HCT116 (cell line): ENCODE results near the gene TEKT5. TPM values are rescaled to one million over a fixed set of nuclear protein-coding genes. Genes with fewer than 3 reads are reported as not detected.

Experiments used
- ATAC-seq: fragments of 200-7000 bp; cut with Tn5 transposase; 2 replicates; pipeline ENCODE4 v1.9.1; 2020; ENCODE audit warnings: mild to moderate bottlenecking, moderate library complexity
- BruUV-seq: library from RNA; stranded (reverse); fragments of 400-500 nt; replicated peaks from 2 replicates; lab custom pipeline; 2021; lab: Mats Ljungman, UMichigan
- CTCF ChIA-PET: fragments of 300-600 bp; sonication (Branson Sonifier 250); formaldehyde crosslinking; loops from one replicate; lab custom pipeline; 2021; ENCODE audit warnings: antibody characterized with exemption; lab: Charles Lee
- POLR2A ChIA-PET: fragments of 300-600, 350-600 bp; sonication (Branson Sonifier 250); formaldehyde crosslinking; loops from one replicate; lab custom pipeline; 2021; ENCODE audit warnings: antibody characterized with exemption; lab: Charles Lee
- RAD21 ChIA-PET, 2 experiments: fragments of 300-600 bp; sonication (Branson Sonifier 250); formaldehyde crosslinking; loops; one replicate each; lab custom pipeline; 2023; ENCODE audit warnings: low total read pairs in 2 of 2; ENCODE audit not compliant: uncharacterized antibody in 2 of 2, unreplicated experiment in 2 of 2, low non-redundant PET in 1 of 2; lab: Charles Lee
- DNase-seq: peaks from one replicate; pipeline ENCODE4 v3.0.0-alpha.2; 2010; ENCODE audit warnings: low read depth, low spot score
- H2AFZ ChIP-seq: fragments of 200-600 bp; shearing (Covaris generic), sonication (generic); 2 replicates; pipeline ENCODE4 v1.6.1; 2017; ENCODE audit warnings: low read depth, mixed run types, mixed read lengths, antibody characterized with exemption, low read length; ENCODE audit not compliant: poor library complexity, severe bottlenecking
- H3K27ac ChIP-seq: 2 replicates; pipeline ENCODE4 v1.5.1; 2012; ENCODE audit warnings: low read depth, low read length
- H3K27me3 ChIP-seq: fragments of 200-600 bp; sonication (generic); 2 replicates; pipeline ENCODE4 v1.6.1; 2016; ENCODE audit warnings: mixed run types, low read length, mixed read lengths; ENCODE audit not compliant: insufficient read depth
- H3K36me3 ChIP-seq, 2 experiments: fragments of 200-500 bp in 1 of 2; fragments of 200-600 bp in 1 of 2; sonication (Bioruptor generic) in 1 of 2; sonication (generic) in 1 of 2; 2 replicates each; pipeline versions ENCODE4 v1.5.1 to v1.6.1; 2014 to 2016; ENCODE audit warnings: low read length in 2 of 2, inconsistent platforms in 1 of 2, mixed read lengths in 1 of 2, mixed run types in 1 of 2; ENCODE audit not compliant: insufficient read depth in 2 of 2, control insufficient read depth in 1 of 2
- H3K4me1 ChIP-seq, 2 experiments: fragments of 200-600 bp in 1 of 2; sonication (generic) in 1 of 2; 2 replicates each; pipeline versions ENCODE4 v1.5.1 to v1.6.1; 2012 to 2017; ENCODE audit warnings: low read length in 2 of 2, inconsistent platforms in 1 of 2, mild to moderate bottlenecking in 1 of 2, mixed read lengths in 1 of 2, mixed run types in 1 of 2, moderate library complexity in 1 of 2; ENCODE audit not compliant: insufficient read depth in 2 of 2, control insufficient read depth in 1 of 2
- H3K4me2 ChIP-seq: fragments of 200-600 bp; sonication (generic); 2 replicates; pipeline ENCODE4 v1.6.1; 2017; ENCODE audit warnings: mixed run types, low read length, mixed read lengths
- H3K4me3 ChIP-seq, 2 experiments: fragments of 200-600 bp in 1 of 2; sonication (generic) in 1 of 2; replicated peaks in 1 of 2; 2 replicates each; pipeline ENCODE4 v1.5.1; 2011 to 2016; ENCODE audit warnings: low read length in 2 of 2, control low read depth in 1 of 2, low read depth in 1 of 2, mild to moderate bottlenecking in 1 of 2, mixed read lengths in 1 of 2, mixed run types in 1 of 2
- H3K79me2 ChIP-seq: fragments of 200-600 bp; sonication (generic); 2 replicates; pipeline ENCODE4 v1.6.1; 2017; ENCODE audit warnings: mild to moderate bottlenecking, mixed run types, low read length, moderate library complexity, mixed read lengths; ENCODE audit not compliant: insufficient read depth
- H3K9ac ChIP-seq: fragments of 200-600 bp; sonication (generic); 2 replicates; pipeline ENCODE4 v1.6.1; 2016; ENCODE audit warnings: low read length, mixed read lengths
- H3K9me2 ChIP-seq: fragments of 200-600 bp; sonication (generic), shearing (Covaris generic); 2 replicates; pipeline ENCODE4 v1.6.1; 2017; ENCODE audit warnings: mixed run types, mild to moderate bottlenecking, moderate library complexity; ENCODE audit not compliant: insufficient read depth
- H3K9me3 ChIP-seq, 2 experiments: fragments of 200-500 bp in 1 of 2; fragments of 200-600 bp in 1 of 2; sonication (Bioruptor generic) in 1 of 2; sonication (generic) in 1 of 2; 2 replicates each; pipeline ENCODE4 v1.6.1; 2014 to 2017; ENCODE audit warnings: low read length in 2 of 2, mixed read lengths in 2 of 2, inconsistent platforms in 1 of 2, low read depth in 1 of 2, mild to moderate bottlenecking in 1 of 2, mixed run types in 1 of 2, moderate library complexity in 1 of 2; ENCODE audit not compliant: control insufficient read depth in 1 of 2, insufficient read depth in 1 of 2
- H4K20me1 ChIP-seq: fragments of 200-600 bp; sonication (generic), shearing (Covaris generic); 2 replicates; pipeline ENCODE4 v1.6.1; 2017; ENCODE audit warnings: mixed run types, mild to moderate bottlenecking, moderate library complexity; ENCODE audit not compliant: insufficient read depth
- ATF3 ChIP-seq: IDR thresholded peaks from 2 replicates; pipeline ENCODE4 v1.6.1; 2012
- CEBPB ChIP-seq: IDR thresholded peaks from 2 replicates; pipeline ENCODE4 v1.6.1; 2012; ENCODE audit warnings: low read depth
- CTCF ChIP-seq, 3 experiments: fragments of 200-600 bp in 1 of 3; sonication (generic) in 1 of 3; IDR thresholded peaks in 2 of 3; conservative IDR thresholded peaks in 1 of 3; 2 replicates each; pipeline ENCODE4 v1.5.1; 2012 to 2017; ENCODE audit warnings: low read depth in 2 of 3, low read length in 2 of 3, antibody characterized with exemption in 1 of 3, borderline replicate concordance in 1 of 3, control low read depth in 1 of 3, mild to moderate bottlenecking in 1 of 3, mixed read lengths in 1 of 3, mixed run types in 1 of 3, moderate library complexity in 1 of 3; ENCODE audit not compliant: insufficient read depth in 1 of 3
- ELF1 ChIP-seq: IDR thresholded peaks from 2 replicates; pipeline ENCODE4 v1.6.1; 2012; ENCODE audit warnings: low read depth, borderline replicate concordance
- EZH2phosphoT487 ChIP-seq: fragments of 200-600 bp; IDR thresholded peaks from 2 replicates; pipeline ENCODE4 v1.6.1; 2018; ENCODE audit warnings: antibody characterized with exemption, borderline replicate concordance
- FOSL1 ChIP-seq: IDR thresholded peaks from 2 replicates; pipeline ENCODE4 v1.6.1; 2012; ENCODE audit warnings: low read depth
- MAX ChIP-seq: IDR thresholded peaks from 2 replicates; pipeline ENCODE4 v1.6.1; 2012
- POLR2A ChIP-seq: IDR thresholded peaks from 2 replicates; pipeline ENCODE4 v1.7.0; 2011; ENCODE audit warnings: borderline replicate concordance; ENCODE audit not compliant: insufficient read depth, insufficient read length; ENCODE audit errors: extremely low read depth
- RAD21 ChIP-seq: IDR thresholded peaks from 2 replicates; pipeline ENCODE4 v1.6.1; 2012; ENCODE audit warnings: low read depth, mild to moderate bottlenecking
- REST ChIP-seq: IDR thresholded peaks from 2 replicates; pipeline ENCODE4 v1.6.1; 2012; ENCODE audit warnings: low read depth
- SP1 ChIP-seq: IDR thresholded peaks from 2 replicates; pipeline ENCODE4 v1.6.1; 2012; ENCODE audit warnings: low read depth
- ZBTB33 ChIP-seq: IDR thresholded peaks from 2 replicates; pipeline ENCODE4 v1.6.1; 2011; ENCODE audit warnings: mild to moderate bottlenecking, low read length, moderate library complexity; ENCODE audit not compliant: insufficient replicate concordance; ENCODE audit errors: extremely low read depth
- ZNF274 ChIP-seq: fragments of 200-500 bp; sonication (Bioruptor generic); IDR thresholded peaks from 2 replicates; pipeline ENCODE4 v1.6.1; 2014; ENCODE audit warnings: mild to moderate bottlenecking, low read depth, low read length, inconsistent platforms
- intact Hi-C: fragments of 100-400 bp; cut with micrococcal nuclease; formaldehyde crosslinking; loops from 2 replicates; pipeline ENCODE4 v1.10.0; 2022
- total RNA-seq: library from RNA; stranded (reverse); gene quantifications from one replicate; pipeline ENCODE4 v1.2.1, GENCODE V29; 2021; ENCODE audit not compliant: unreplicated experiment

TEKT5 gene
- total RNA-seq, 1 experiment from 2014 or later: 0.37 TPM

GRCh38 chr16:10625595-10626357 is 69.0 kb downstream of the TEKT5 start (continued):
- no peak for TF ChIP-seq REST

GRCh38 chr16:10624527-10624926 is 70.2 kb downstream of the TEKT5 start:
- RAD21 ChIA-PET: no interaction called here
- peaks cover 5 to 6% of the 10 kb centered on the region in 2 experiments; a peak in 3 of 4 replicates for H3K4me1 ChIP-seq
- H3K4me2 ChIP-seq: no peak overlapping the region
- no peak overlapping the region for H3K4me3 ChIP-seq
- no peak overlapping the region for H2AFZ ChIP-seq
- no peak for ATAC-seq
- no peak for DNase-seq
- no peaks in the 10 kb centered on the region for H3K9me3 ChIP-seq
- H3K9me2 ChIP-seq: no peaks in the 10 kb centered on the region
- BruUV-seq: no TSS peak
- CTCF ChIA-PET: no interaction called here
- TF ChIP-seq POLR2A: no peak
- no peak for TF ChIP-seq FOSL1
- TF ChIP-seq ZNF274: no peak
- no peak for TF ChIP-seq RAD21
- no peak for TF ChIP-seq ELF1
- no peak for TF ChIP-seq MAX
- TF ChIP-seq ATF3: no peak
- no peak for TF ChIP-seq SP1
- no peak for TF ChIP-seq CEBPB
- no peak for TF ChIP-seq ZBTB33
- no peak for TF ChIP-seq EZH2phosphoT487
- TF ChIP-seq CTCF (IDR thresholded peaks at IDR 0.05 in 2 of 3, conservative IDR thresholded peaks at IDR 0.05 in 1 of 3; ENCODE audit: borderline replicate concordance in 1 of 3, insufficient read depth in 1 of 3, low read depth in 2 of 3, low read length in 2 of 3): no peak
- H3K27me3 ChIP-seq: no peaks in the 10 kb centered on the region
- no peak overlapping the region for H3K9ac ChIP-seq
- POLR2A ChIA-PET: no interaction called here
- H3K36me3 ChIP-seq: no peaks in the 10 kb centered on the region
- intact Hi-C loops: no loop called here
- H3K27ac ChIP-seq: no peak overlapping the region
- H4K20me1 ChIP-seq: no peaks in the 10 kb centered on the region
- no peaks in the 10 kb centered on the region for H3K79me2 ChIP-seq
